ENCODE data around the gene BTBD7.

- no peak for TF ChIP-seq POLR2A (IDR thresholded peaks at IDR 0.05; ENCODE audit: extremely low read depth, insufficient read length)
- no peak for TF ChIP-seq CTCF (IDR thresholded peaks at IDR 0.05; ENCODE audit: low read depth, low read length)
These were observed 4.4 kb upstream of the BTBD7 start for GRCh38 chr14:93337143-93337753.
